H1 (cell line): ENCODE results near the gene TGM5. TPM values are rescaled to one million over a fixed set of nuclear protein-coding genes. Genes with fewer than 3 reads are reported as not detected.

Source experiments
- ASH2L ChIP-seq: fragments of 200-600, 300-600 bp; sonication (generic); IDR thresholded peaks from one replicate; pipeline ENCODE4 v1.7.1; 2017; ENCODE audit warnings: low read length
- SIN3A ChIP-seq, 2 experiments: IDR thresholded peaks in 1 of 2; conservative IDR thresholded peaks in 1 of 2; 2 replicates each; pipeline ENCODE4 v1.6.1; 2011 to 2012; ENCODE audit warnings: low read length in 2 of 2, improper control_type of control experiment in 1 of 2, low read depth in 1 of 2, mild to moderate bottlenecking in 1 of 2
- polyA plus RNA-seq, 7 experiments: library from polyadenylated mRNA; depleted of rRNA in 3 of 7; stranded (reverse) in 5 of 7; unstranded in 2 of 7; fragments of >200 nt in 5 of 7; fragments of 200-250 nt in 2 of 7; gene quantifications; 1 replicate in 5 of 7; 2 replicates in 1 of 7; 4 replicates in 1 of 7; pipeline versions ENCODE4 v1.2.1 to v1.2.3, GENCODE V29; 2011 to 2013; ENCODE audit warnings: missing spikeins in 2 of 7, mixed read lengths in 2 of 7
- total RNA-seq: library from RNA; stranded (reverse); fragmentation: NEBNext Ultra II Directional; extraction: Animal tissue kit (Norgen Biotek cat#: 25700); gene quantifications from 2 replicates; pipeline ENCODE4 v1.2.1, GENCODE V29; 2021

TGM5 gene
- total and polyA plus RNA-seq, 2 of the 8 experiments (the other 6 are each of a cell fraction or from before 2014, with no cell fraction given), result not detected

GRCh38 chr15:43314171-43314570, 47.4 kb upstream of the TGM5 start (continued):
- no peak for TF ChIP-seq ASH2L
- TF ChIP-seq SIN3A (conservative IDR thresholded peaks at IDR 0.05 in 1 of 2, IDR thresholded peaks at IDR 0.05 in 1 of 2; ENCODE audit: low read depth in 1 of 2, low read length in 2 of 2), result no peak
